Measurements from ENCODE around the gene PRKG1. TPM values are rescaled to one million over a fixed set of nuclear protein-coding genes. Genes with fewer than 3 reads are reported as not detected.
"Not testable (repeated sequence)": the region's sequence is repeated elsewhere in the genome, so short reads cannot be mapped to it uniquely, and the experiment has no call there.

PRKG1 gene
- total RNA-seq, 2 experiments from 2014 or later = not detected

GRCh38 chr10:51203359-51203758, 129.1 kb downstream of the PRKG1 start:
- ChIA-PET POLR2A (no interaction called here), CTCF (no interaction called here)
- Mint-ChIP-seq H3K4me3 (no peak overlapping the region), H3K36me3 (no peaks in the 10 kb centered on the region), H3K4me1 (ENCODE audit: low read depth) (no peaks in the 10 kb centered on the region), H3K9me3 (no peaks in the 10 kb centered on the region), H3K27me3 (no peaks in the 10 kb centered on the region), H3K27ac (no peak overlapping the region)
- DNase-seq = no peak
- intact Hi-C loops (cut with micrococcal nuclease) = no loop called here

GRCh38 chr10:51204066-51204465, 129.8 kb downstream of the PRKG1 start:
- Mint-ChIP-seq H3K27me3 (no peaks in the 10 kb centered on the region), H3K9me3 (no peaks in the 10 kb centered on the region), H3K4me3 (no peak overlapping the region), H3K27ac (no peak overlapping the region), H3K36me3 (no peaks in the 10 kb centered on the region), H3K4me1 (ENCODE audit: low read depth) (no peaks in the 10 kb centered on the region)
- no peak for DNase-seq
- ChIA-PET CTCF (no interaction called here), POLR2A (no interaction called here)
- intact Hi-C loops (cut with micrococcal nuclease) = no loop called here

- POLR2A ChIA-PET = no interaction called here
- no peaks in the 10 kb centered on the region for H3K27me3 Mint-ChIP-seq
- no peaks in the 10 kb centered on the region for H3K36me3 Mint-ChIP-seq
- H3K4me1 Mint-ChIP-seq (ENCODE audit: low read depth) = no peaks in the 10 kb centered on the region
- H3K4me3 Mint-ChIP-seq = no peak overlapping the region
- no peak for DNase-seq
- no peak overlapping the region for H3K27ac Mint-ChIP-seq
- CTCF ChIA-PET = interaction anchor here (0.6 kb wide), 1 partner anchor 191 kb away, joined by 5 read pairs; no protein-coding TSS in a partner anchor
- intact Hi-C loops (cut with micrococcal nuclease) = no loop called here
- no peaks in the 10 kb centered on the region for H3K9me3 Mint-ChIP-seq
These were observed 130.4 kb downstream of the PRKG1 start for GRCh38 chr10:51204701-51205100.

- Mint-ChIP-seq H3K4me3 (no peak overlapping the region), H3K27ac (no peak overlapping the region), H3K9me3 (no peaks in the 10 kb centered on the region), H3K4me1 (ENCODE audit: low read depth) (no peaks in the 10 kb centered on the region), H3K36me3 (no peaks in the 10 kb centered on the region), H3K27me3 (no peaks in the 10 kb centered on the region)
- no peak for DNase-seq
- ChIA-PET CTCF (no interaction called here), POLR2A (no interaction called here)
- intact Hi-C loops (cut with micrococcal nuclease) = no loop called here
These were observed 132.2 kb downstream of the PRKG1 start for GRCh38 chr10:51206500-51206899.

- H3K4me1 Mint-ChIP-seq (ENCODE audit: low read depth); POLR2A ChIA-PET; H3K4me3 Mint-ChIP-seq; intact Hi-C loops (cut with micrococcal nuclease); DNase-seq; H3K36me3 Mint-ChIP-seq; H3K27ac Mint-ChIP-seq; H3K27me3 Mint-ChIP-seq; H3K9me3 Mint-ChIP-seq; CTCF ChIA-PET: not testable (repeated sequence)
These were observed 138.7 kb downstream of the PRKG1 start for GRCh38 chr10:51212937-51213336.

GRCh38 chr10:51214207-51215196, 140.2 kb downstream of the PRKG1 start:
- CTCF ChIA-PET = no interaction called here
- no peaks in the 10 kb centered on the region for H3K4me1 Mint-ChIP-seq (ENCODE audit: low read depth)

GRCh38 chr10:51215951-51216834, 141.9 kb downstream of the PRKG1 start:
- H3K4me1 Mint-ChIP-seq (ENCODE audit: low read depth) = no peaks in the 10 kb centered on the region
- DNase-seq = no peak
- ChIA-PET CTCF (no interaction called here), POLR2A (no interaction called here)
- no peak overlapping the region for H3K4me3 Mint-ChIP-seq
- H3K27me3 Mint-ChIP-seq = no peaks in the 10 kb centered on the region
- no peak overlapping the region for H3K27ac Mint-ChIP-seq
- no peaks in the 10 kb centered on the region for H3K9me3 Mint-ChIP-seq
- intact Hi-C loops (cut with micrococcal nuclease) = no loop called here
- no peaks in the 10 kb centered on the region for H3K36me3 Mint-ChIP-seq

More at GRCh38 chr10:51214207-51215196, 140.2 kb downstream of the PRKG1 start:
- Mint-ChIP-seq H3K27me3 (no peaks in the 10 kb centered on the region), H3K27ac (no peak overlapping the region), H3K4me3 (no peak overlapping the region), H3K9me3 (no peaks in the 10 kb centered on the region), H3K36me3 (no peaks in the 10 kb centered on the region)
- POLR2A ChIA-PET = no interaction called here
- intact Hi-C loops (cut with micrococcal nuclease) = no loop called here
- DNase-seq = no peak

GRCh38 chr10:51217505-51217904, 143.2 kb downstream of the PRKG1 start:
- H3K27ac Mint-ChIP-seq = no peak overlapping the region
- DNase-seq = no peak
- H3K4me3 Mint-ChIP-seq = no peak overlapping the region
- CTCF ChIA-PET = no interaction called here
- H3K27me3 Mint-ChIP-seq = no peaks in the 10 kb centered on the region
- no peaks in the 10 kb centered on the region for H3K9me3 Mint-ChIP-seq
- intact Hi-C loops (cut with micrococcal nuclease) = no loop called here
- H3K36me3 Mint-ChIP-seq = no peaks in the 10 kb centered on the region
- POLR2A ChIA-PET = no interaction called here
- H3K4me1 Mint-ChIP-seq (ENCODE audit: low read depth) = no peaks in the 10 kb centered on the region

GRCh38 chr10:51224671-51225161, 150.4 kb downstream of the PRKG1 start:
- no peaks in the 10 kb centered on the region for H3K4me1 Mint-ChIP-seq (ENCODE audit: low read depth)
- no peak overlapping the region for H3K27ac Mint-ChIP-seq
- intact Hi-C loops (cut with micrococcal nuclease) = no loop called here
- no peaks in the 10 kb centered on the region for H3K36me3 Mint-ChIP-seq
- H3K4me3 Mint-ChIP-seq = no peak overlapping the region
- DNase-seq = no peak
- H3K27me3 Mint-ChIP-seq = no peaks in the 10 kb centered on the region
- ChIA-PET POLR2A (no interaction called here), CTCF (no interaction called here)
- no peaks in the 10 kb centered on the region for H3K9me3 Mint-ChIP-seq

GRCh38 chr10:51227897-51228713, 153.8 kb downstream of the PRKG1 start:
- no peaks in the 10 kb centered on the region for H3K27me3 Mint-ChIP-seq
- ChIA-PET CTCF (no interaction called here), POLR2A (no interaction called here)
- no peaks in the 10 kb centered on the region for H3K36me3 Mint-ChIP-seq
- DNase-seq = no peak
- H3K4me1 Mint-ChIP-seq (ENCODE audit: low read depth) = no peaks in the 10 kb centered on the region
- no peak overlapping the region for H3K27ac Mint-ChIP-seq
- no peak overlapping the region for H3K4me3 Mint-ChIP-seq
- no peaks in the 10 kb centered on the region for H3K9me3 Mint-ChIP-seq
- intact Hi-C loops (cut with micrococcal nuclease) = no loop called here

- intact Hi-C loops (cut with micrococcal nuclease) = no loop called here
- H3K4me3 Mint-ChIP-seq = no peak overlapping the region
- no peaks in the 10 kb centered on the region for H3K36me3 Mint-ChIP-seq
- no peak for DNase-seq
- POLR2A ChIA-PET = no interaction called here
- no peak overlapping the region for H3K27ac Mint-ChIP-seq
- no peaks in the 10 kb centered on the region for H3K27me3 Mint-ChIP-seq
- CTCF ChIA-PET = no interaction called here
- H3K9me3 Mint-ChIP-seq = no peaks in the 10 kb centered on the region
- H3K4me1 Mint-ChIP-seq (ENCODE audit: low read depth) = no peaks in the 10 kb centered on the region
These were observed 154.4 kb downstream of the PRKG1 start for GRCh38 chr10:51228714-51229100.
